Measurements from ENCODE around the gene XPO4. TPM values are rescaled to one million over a fixed set of nuclear protein-coding genes. Genes with fewer than 3 reads are reported as not detected.

Gene XPO4
- total and polyA plus RNA-seq, 10 of the 15 experiments (the other 5 are each of a cell fraction or from before 2014, with no cell fraction given), result 3.6 to 24.9 (median 18.4) TPM

DNA sequence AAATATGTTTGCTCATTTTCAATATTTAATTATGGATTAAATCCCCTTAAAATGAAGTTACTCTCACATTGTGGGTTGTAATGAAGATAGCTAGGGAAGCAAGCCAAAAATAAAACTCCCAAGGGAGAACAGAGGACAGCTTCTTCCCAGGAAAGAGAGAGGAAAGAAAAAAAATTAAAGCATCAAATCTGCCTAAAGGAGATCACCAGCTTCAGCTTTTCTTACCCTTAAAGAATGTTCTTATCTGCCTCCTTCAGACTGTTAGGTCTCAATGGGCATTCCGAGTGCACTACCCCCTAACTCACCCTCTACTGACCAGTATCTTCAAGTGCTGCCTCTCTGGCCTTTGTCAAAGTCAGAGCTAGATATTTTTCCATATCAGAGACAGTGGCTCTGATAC, 55.2 kb downstream of the XPO4 start:
- intact Hi-C loops (cut with micrococcal nuclease; ENCODE audit: unreplicated experiment) (no loop called here), in situ Hi-C loops (cut with MboI) (loop anchor here (25.0 kb wide), 1 partner anchor 660 kb away; the partner anchor contains the start of gene GJB2)
- ATAC-seq (no peak), FAIRE-seq (no peak), DNase-seq (ENCODE audit: low read depth, low spot score) (no peak)
- BruUV-seq (replicated peaks), result no TSS peak
- no peak for TF ChIP-seq YY1 (IDR thresholded peaks at IDR 0.05; ENCODE audit: low read depth, low read length)
- no peak for TF ChIP-seq WRNIP1 (IDR thresholded peaks at IDR 0.05; ENCODE audit: borderline replicate concordance, low read depth, low read length)
- no peak for TF ChIP-seq ZZZ3 (IDR thresholded peaks at IDR 0.05; ENCODE audit: control insufficient read depth, insufficient read length, low read depth)
- TF ChIP-seq TCF3 (IDR thresholded peaks at IDR 0.05; ENCODE audit: borderline replicate concordance, insufficient read depth, low read depth, low read length), result no peak
- TF ChIP-seq KAT2A (conservative IDR thresholded peaks at IDR 0.05; ENCODE audit: control insufficient read depth, low read depth, low read length), result no peak
- TF ChIP-seq MEF2A (IDR thresholded peaks at IDR 0.05; ENCODE audit: insufficient read depth, low read depth, low read length), result no peak
- TF ChIP-seq SMARCA5 (IDR thresholded peaks at IDR 0.05), result no peak
- TF ChIP-seq IKZF1 (conservative IDR thresholded peaks at IDR 0.05), result no peak
- TF ChIP-seq RELA (IDR thresholded peaks at IDR 0.05; ENCODE audit: borderline replicate concordance, partially characterized antibody), result no peak
- TF ChIP-seq JUNB (IDR thresholded peaks at IDR 0.05), result no peak
- no peak for TF ChIP-seq RAD21 (IDR thresholded peaks at IDR 0.05; ENCODE audit: insufficient read depth, low read depth, low read length)
- TF ChIP-seq HDGF (IDR thresholded peaks at IDR 0.05), result no peak
- TF ChIP-seq SPI1 (IDR thresholded peaks at IDR 0.05; ENCODE audit: borderline replicate concordance, insufficient read depth, low read depth, low read length), result no peak
- no peak for TF ChIP-seq ASH2L (IDR thresholded peaks at IDR 0.05; ENCODE audit: borderline replicate concordance, low read depth)
- TF ChIP-seq BMI1 (IDR thresholded peaks at IDR 0.05; ENCODE audit: borderline replicate concordance), result no peak
- TF ChIP-seq, protein P1, sequence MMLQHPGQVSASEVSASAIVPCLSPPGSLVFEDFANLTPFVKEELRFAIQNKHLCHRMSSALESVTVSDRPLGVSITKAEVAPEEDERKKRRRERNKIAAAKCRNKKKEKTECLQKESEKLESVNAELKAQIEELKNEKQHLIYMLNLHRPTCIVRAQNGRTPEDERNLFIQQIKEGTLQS (IDR thresholded peaks at IDR 0.05; ENCODE audit: borderline replicate concordance, extremely low read depth, low read depth, low read length), result no peak
- TF ChIP-seq CREB1 (IDR thresholded peaks at IDR 0.05; ENCODE audit: low read depth), result no peak
- TF ChIP-seq POLR2AphosphoS5 (IDR thresholded peaks at IDR 0.05; ENCODE audit: low read length), result no peak
- no peak for TF ChIP-seq ZBED1 (IDR thresholded peaks at IDR 0.05; ENCODE audit: borderline replicate concordance)
- TF ChIP-seq PML (IDR thresholded peaks at IDR 0.05; ENCODE audit: low read length), result no peak
- ChIA-PET POLR2A (interaction anchor here (0.5 kb wide), 1 partner anchor 178 kb away, joined by 3 read pairs; no protein-coding TSS in a partner anchor), RAD21 (ENCODE audit: unreplicated experiment) (interaction anchor here (0.7 to 1.2 kb wide), 3 partner anchors 15 to 78 kb away, joined by 3 read pairs; no protein-coding TSS in a partner anchor), SMC1A (ENCODE audit: uncharacterized antibody, unreplicated experiment) (interaction anchor here (0.9 to 1.7 kb wide), 3 partner anchors 16 to 19 kb away, joined by 3 to 5 read pairs (median 5); no protein-coding TSS in a partner anchor), CTCF (interaction anchor here (1.0 to 2.2 kb wide), 7 partner anchors 10 to 353 kb away, joined by 3 to 13 read pairs (median 3); no protein-coding TSS in a partner anchor)
- Histone ChIP-seq H3K9me3 (replicated peaks; ENCODE audit: control insufficient read depth, insufficient read depth, low read length) (no peaks in the 10 kb centered on the region), H2AFZ (ENCODE audit: control insufficient read depth, low read depth, low read length) (no peak overlapping the region), H3K9ac (ENCODE audit: control insufficient read depth, insufficient read depth, low read length) (no peak overlapping the region), H3K36me3 (ENCODE audit: control insufficient read depth in 2 of 2, insufficient read depth in 2 of 2, low read length in 1 of 2) (peaks cover 0 to 4% of the 10 kb centered on the region in 2 experiments; a peak in 1 of 4 replicates), H4K20me1 (ENCODE audit: control insufficient read depth, insufficient read depth) (no peaks in the 10 kb centered on the region), H3K4me3 (no peak overlapping the region), H3K27me3 (replicated peaks in 1 of 2; ENCODE audit: control insufficient read depth in 2 of 2, insufficient read depth in 2 of 2, low read length in 1 of 2) (no peaks in the 10 kb centered on the region), H3K4me2 (ENCODE audit: control insufficient read depth, insufficient read depth) (no peak overlapping the region), H3K27ac (ENCODE audit: control insufficient read depth, insufficient read depth) (no peak overlapping the region), H3K4me1 (ENCODE audit: control insufficient read depth, insufficient read depth, low read length) (no peaks in the 10 kb centered on the region), H3K79me2 (ENCODE audit: control insufficient read depth, insufficient read depth, low read length) (no peaks in the 10 kb centered on the region)
- 64% methylated on average over 1 of the region's 1 CpG for WGBS (ENCODE audit: insufficient coverage, insufficient replicate concordance, low lambda C conversion rate, missing lambda C conversion rate)

Data from GM12878 (cell line).